ENCODE measurements around the gene NUDT19. TPM values are rescaled to one million over a fixed set of nuclear protein-coding genes. Genes with fewer than 3 reads are reported as not detected.

Gene NUDT19
- total and polyA plus RNA-seq, 10 of the 15 experiments (the other 5 are each of a cell fraction or from before 2014, with no cell fraction given), result 8.5 to 31.0 (median 17.0) TPM

DNA sequence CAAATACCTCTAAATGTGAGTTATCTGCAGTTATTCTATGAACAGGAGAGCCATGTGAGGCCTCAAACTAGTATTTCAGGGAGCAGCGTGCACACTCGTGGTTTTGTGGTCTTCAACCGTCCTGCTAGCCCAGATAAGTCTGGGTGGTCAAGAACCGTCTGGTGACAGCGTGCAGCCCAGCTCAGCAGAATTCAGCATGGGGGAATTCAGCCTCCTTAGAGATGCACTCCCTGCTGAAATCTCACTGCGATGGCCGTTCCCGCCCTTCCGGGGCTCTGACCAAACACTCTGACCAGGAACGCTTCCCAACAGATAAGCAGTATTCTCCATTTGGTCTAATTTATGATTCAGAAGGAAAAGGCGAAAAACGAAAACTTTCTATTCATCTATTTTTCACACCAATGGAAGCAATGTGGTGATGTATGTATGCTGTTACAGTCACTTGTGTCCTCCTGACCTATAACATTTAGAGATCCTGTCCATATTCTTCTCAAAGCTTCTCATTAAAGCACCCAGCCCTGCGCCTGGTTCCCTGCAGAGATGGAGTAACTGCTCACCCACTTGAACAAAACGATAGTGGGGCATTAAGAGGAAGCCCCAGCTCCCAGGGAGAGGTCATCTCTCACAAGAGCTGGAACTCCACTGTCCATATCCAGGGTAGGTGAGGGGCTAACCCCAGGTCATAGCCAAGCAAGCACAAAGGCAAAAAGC is 19.6 kb upstream of the NUDT19 start:
- TF ChIP-seq RUNX3 (IDR thresholded peaks at IDR 0.05; ENCODE audit: low read length) (0 out of 2 replicates have a peak, but pooled peaks have one; percentile 32), HDAC6 (IDR thresholded peaks at IDR 0.05; ENCODE audit: unreplicated experiment) (no peak)
- intact Hi-C loops (cut with micrococcal nuclease; ENCODE audit: unreplicated experiment) (no loop called here), in situ Hi-C loops (cut with MboI) (no loop called here)
- Histone ChIP-seq H3K4me2 (ENCODE audit: control insufficient read depth, insufficient read depth) (peak overlapping the region; percentile 36), H3K4me1 (ENCODE audit: control insufficient read depth, insufficient read depth, low read length) (peaks cover 20% of the 10 kb centered on the region), H3K27me3 (replicated peaks in 1 of 2; ENCODE audit: control insufficient read depth in 2 of 2, insufficient read depth in 2 of 2, low read length in 1 of 2) (peaks cover 2 to 6% of the 10 kb centered on the region in 2 experiments; a peak in 3 of 4 replicates), H3K79me2 (ENCODE audit: control insufficient read depth, insufficient read depth, low read length) (peaks cover 43% of the 10 kb centered on the region), H4K20me1 (ENCODE audit: control insufficient read depth, insufficient read depth) (0 out of 2 replicates have a peak, but pooled peaks cover 2% of the 10 kb centered on the region), H2AFZ (ENCODE audit: control insufficient read depth, low read depth, low read length) (no peak overlapping the region), H3K36me3 (ENCODE audit: control insufficient read depth in 2 of 2, insufficient read depth in 2 of 2, low read length in 1 of 2) (no peaks in the 10 kb centered on the region; a peak in 2 of 4 replicates), H3K9me3 (replicated peaks; ENCODE audit: control insufficient read depth, insufficient read depth, low read length) (no peaks in the 10 kb centered on the region; the same call in 2 of the 3 replicates), H3K4me3 (no peak overlapping the region), H3K9ac (ENCODE audit: control insufficient read depth, insufficient read depth, low read length) (no peak overlapping the region), H3K27ac (ENCODE audit: control insufficient read depth, insufficient read depth) (no peak overlapping the region)
- BruUV-seq (replicated peaks), result TSS peak; percentile 22
- ChIA-PET RAD21 (ENCODE audit: unreplicated experiment) (no interaction called here), POLR2A (no interaction called here), SMC1A (ENCODE audit: uncharacterized antibody, unreplicated experiment) (interaction anchor here (1.0 kb wide), 1 partner anchor 19 kb away, joined by 4 read pairs; the partner anchor contains the start of gene NUDT19), CTCF (interaction anchor here (0.9 to 1.1 kb wide), 2 partner anchors 70 to 200 kb away, joined by 3 read pairs; no protein-coding TSS in a partner anchor)
- 71% methylated on average over 14 of the region's 14 CpGs for WGBS (ENCODE audit: insufficient coverage, insufficient replicate concordance, low lambda C conversion rate, missing lambda C conversion rate)
- DNase-seq (ENCODE audit: low read depth, low spot score), result no peak
- no peak for ATAC-seq
- no peak for FAIRE-seq

DNA sequence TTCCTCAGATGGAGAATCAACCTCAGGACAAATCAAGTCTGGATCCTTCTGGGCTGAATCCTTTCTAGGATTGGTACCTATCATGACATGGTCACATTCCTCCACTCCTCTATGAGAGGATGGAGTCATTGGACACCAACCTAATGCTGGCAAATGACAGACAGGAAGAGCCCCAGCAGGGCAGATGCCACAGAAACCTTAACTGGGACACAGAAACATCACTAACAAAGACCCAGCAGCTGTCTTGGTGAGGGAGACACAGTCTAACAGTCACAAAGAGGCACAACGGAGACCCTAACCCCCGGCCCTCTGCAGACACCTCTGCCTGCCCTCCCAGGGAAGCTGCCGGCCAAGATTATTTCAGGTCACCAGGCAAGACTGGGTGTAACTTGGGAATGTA is 18.8 kb upstream of the NUDT19 start:
- no peak overlapping the region for H3K9ac ChIP-seq (ENCODE audit: control insufficient read depth, insufficient read depth, low read length)
- POLR2A ChIA-PET, result no interaction called here
- SMC1A ChIA-PET (ENCODE audit: uncharacterized antibody, unreplicated experiment), result interaction anchor here (1.0 kb wide), 1 partner anchor 18 kb away, joined by 4 read pairs; the partner anchor contains the start of gene NUDT19
- TF ChIP-seq ATF7 (IDR thresholded peaks at IDR 0.05; ENCODE audit: low read depth), result no peak
- TF ChIP-seq ASH2L (IDR thresholded peaks at IDR 0.05; ENCODE audit: borderline replicate concordance, low read depth), result no peak
- TF ChIP-seq, protein P1, sequence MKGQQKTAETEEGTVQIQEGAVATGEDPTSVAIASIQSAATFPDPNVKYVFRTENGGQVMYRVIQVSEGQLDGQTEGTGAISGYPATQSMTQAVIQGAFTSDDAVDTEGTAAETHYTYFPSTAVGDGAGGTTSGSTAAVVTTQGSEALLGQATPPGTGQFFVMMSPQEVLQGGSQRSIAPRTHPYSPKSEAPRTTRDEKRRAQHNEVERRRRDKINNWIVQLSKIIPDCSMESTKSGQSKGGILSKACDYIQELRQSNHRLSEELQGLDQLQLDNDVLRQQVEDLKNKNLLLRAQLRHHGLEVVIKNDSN (IDR thresholded peaks at IDR 0.05; ENCODE audit: borderline replicate concordance, extremely low read length, insufficient read depth, low read depth, low read length), result no peak
- TF ChIP-seq, protein P2, sequence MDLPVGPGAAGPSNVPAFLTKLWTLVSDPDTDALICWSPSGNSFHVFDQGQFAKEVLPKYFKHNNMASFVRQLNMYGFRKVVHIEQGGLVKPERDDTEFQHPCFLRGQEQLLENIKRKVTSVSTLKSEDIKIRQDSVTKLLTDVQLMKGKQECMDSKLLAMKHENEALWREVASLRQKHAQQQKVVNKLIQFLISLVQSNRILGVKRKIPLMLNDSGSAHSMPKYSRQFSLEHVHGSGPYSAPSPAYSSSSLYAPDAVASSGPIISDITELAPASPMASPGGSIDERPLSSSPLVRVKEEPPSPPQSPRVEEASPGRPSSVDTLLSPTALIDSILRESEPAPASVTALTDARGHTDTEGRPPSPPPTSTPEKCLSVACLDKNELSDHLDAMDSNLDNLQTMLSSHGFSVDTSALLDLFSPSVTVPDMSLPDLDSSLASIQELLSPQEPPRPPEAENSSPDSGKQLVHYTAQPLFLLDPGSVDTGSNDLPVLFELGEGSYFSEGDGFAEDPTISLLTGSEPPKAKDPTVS (IDR thresholded peaks at IDR 0.05; ENCODE audit: low read depth, low read length), result no peak
- TF ChIP-seq PML (IDR thresholded peaks at IDR 0.05; ENCODE audit: low read length), result no peak
- TF ChIP-seq SPI1 (IDR thresholded peaks at IDR 0.05; ENCODE audit: borderline replicate concordance, insufficient read depth, low read depth, low read length), result no peak
- TF ChIP-seq, protein P3, sequence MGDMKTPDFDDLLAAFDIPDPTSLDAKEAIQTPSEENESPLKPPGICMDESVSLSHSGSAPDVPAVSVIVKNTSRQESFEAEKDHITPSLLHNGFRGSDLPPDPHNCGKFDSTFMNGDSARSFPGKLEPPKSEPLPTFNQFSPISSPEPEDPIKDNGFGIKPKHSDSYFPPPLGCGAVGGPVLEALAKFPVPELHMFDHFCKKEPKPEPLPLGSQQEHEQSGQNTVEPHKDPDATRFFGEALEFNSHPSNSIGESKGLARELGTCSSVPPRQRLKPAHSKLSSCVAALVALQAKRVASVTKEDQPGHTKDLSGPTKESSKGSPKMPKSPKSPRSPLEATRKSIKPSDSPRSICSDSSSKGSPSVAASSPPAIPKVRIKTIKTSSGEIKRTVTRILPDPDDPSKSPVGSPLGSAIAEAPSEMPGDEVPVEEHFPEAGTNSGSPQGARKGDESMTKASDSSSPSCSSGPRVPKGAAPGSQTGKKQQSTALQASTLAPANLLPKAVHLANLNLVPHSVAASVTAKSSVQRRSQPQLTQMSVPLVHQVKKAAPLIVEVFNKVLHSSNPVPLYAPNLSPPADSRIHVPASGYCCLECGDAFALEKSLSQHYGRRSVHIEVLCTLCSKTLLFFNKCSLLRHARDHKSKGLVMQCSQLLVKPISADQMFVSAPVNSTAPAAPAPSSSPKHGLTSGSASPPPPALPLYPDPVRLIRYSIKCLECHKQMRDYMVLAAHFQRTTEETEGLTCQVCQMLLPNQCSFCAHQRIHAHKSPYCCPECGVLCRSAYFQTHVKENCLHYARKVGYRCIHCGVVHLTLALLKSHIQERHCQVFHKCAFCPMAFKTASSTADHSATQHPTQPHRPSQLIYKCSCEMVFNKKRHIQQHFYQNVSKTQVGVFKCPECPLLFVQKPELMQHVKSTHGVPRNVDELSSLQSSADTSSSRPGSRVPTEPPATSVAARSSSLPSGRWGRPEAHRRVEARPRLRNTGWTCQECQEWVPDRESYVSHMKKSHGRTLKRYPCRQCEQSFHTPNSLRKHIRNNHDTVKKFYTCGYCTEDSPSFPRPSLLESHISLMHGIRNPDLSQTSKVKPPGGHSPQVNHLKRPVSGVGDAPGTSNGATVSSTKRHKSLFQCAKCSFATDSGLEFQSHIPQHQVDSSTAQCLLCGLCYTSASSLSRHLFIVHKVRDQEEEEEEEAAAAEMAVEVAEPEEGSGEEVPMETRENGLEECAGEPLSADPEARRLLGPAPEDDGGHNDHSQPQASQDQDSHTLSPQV (IDR thresholded peaks at IDR 0.05), result no peak

More for the DNA sequence above, 18.8 kb upstream of the NUDT19 start:
- H3K36me3 ChIP-seq (ENCODE audit: control insufficient read depth in 2 of 2, insufficient read depth in 2 of 2, low read length in 1 of 2), result no peaks in the 10 kb centered on the region; a peak in 2 of 4 replicates
- DNase-seq (ENCODE audit: low read depth, low spot score), result no peak
- 0 out of 2 replicates have a peak, but pooled peaks cover 2% of the 10 kb centered on the region for H4K20me1 ChIP-seq (ENCODE audit: control insufficient read depth, insufficient read depth)
- H2AFZ ChIP-seq (ENCODE audit: control insufficient read depth, low read depth, low read length), result no peak overlapping the region
- peak overlapping the region; percentile 83; the same call in 1 of the 2 replicates for H3K4me3 ChIP-seq
- intact Hi-C loops (cut with micrococcal nuclease; ENCODE audit: unreplicated experiment) (no loop called here), in situ Hi-C loops (cut with MboI) (no loop called here)
- BruUV-seq (replicated peaks), result no TSS peak
- no peak for ATAC-seq
- peaks cover 43% of the 10 kb centered on the region for H3K79me2 ChIP-seq (ENCODE audit: control insufficient read depth, insufficient read depth, low read length)
- ChIA-PET RAD21 (ENCODE audit: unreplicated experiment) (no interaction called here), CTCF (no interaction called here)
- peaks cover 20% of the 10 kb centered on the region for H3K4me1 ChIP-seq (ENCODE audit: control insufficient read depth, insufficient read depth, low read length)
- peak overlapping the region; percentile 57 for H3K4me2 ChIP-seq (ENCODE audit: control insufficient read depth, insufficient read depth)
- H3K27me3 ChIP-seq (replicated peaks in 1 of 2; ENCODE audit: control insufficient read depth in 2 of 2, insufficient read depth in 2 of 2, low read length in 1 of 2), result peaks cover 2 to 7% of the 10 kb centered on the region in 2 experiments; a peak in 3 of 4 replicates
- H3K9me3 ChIP-seq (replicated peaks; ENCODE audit: control insufficient read depth, insufficient read depth, low read length), result no peaks in the 10 kb centered on the region; the same call in 2 of the 3 replicates
- WGBS (ENCODE audit: insufficient coverage, insufficient replicate concordance, low lambda C conversion rate, missing lambda C conversion rate), result 93% methylated on average over 3 of the region's 3 CpGs
- H3K27ac ChIP-seq (ENCODE audit: control insufficient read depth, insufficient read depth), result no peak overlapping the region
- FAIRE-seq, result no peak
